ENCODE data around the gene OR2D2.
"Not testable (repeated sequence)": the region's sequence is repeated elsewhere in the genome, so short reads cannot be mapped to it uniquely, and the experiment has no call there.

OR2D2 gene, protein sequence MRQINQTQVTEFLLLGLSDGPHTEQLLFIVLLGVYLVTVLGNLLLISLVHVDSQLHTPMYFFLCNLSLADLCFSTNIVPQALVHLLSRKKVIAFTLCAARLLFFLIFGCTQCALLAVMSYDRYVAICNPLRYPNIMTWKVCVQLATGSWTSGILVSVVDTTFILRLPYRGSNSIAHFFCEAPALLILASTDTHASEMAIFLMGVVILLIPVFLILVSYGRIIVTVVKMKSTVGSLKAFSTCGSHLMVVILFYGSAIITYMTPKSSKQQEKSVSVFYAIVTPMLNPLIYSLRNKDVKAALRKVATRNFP

DNA sequence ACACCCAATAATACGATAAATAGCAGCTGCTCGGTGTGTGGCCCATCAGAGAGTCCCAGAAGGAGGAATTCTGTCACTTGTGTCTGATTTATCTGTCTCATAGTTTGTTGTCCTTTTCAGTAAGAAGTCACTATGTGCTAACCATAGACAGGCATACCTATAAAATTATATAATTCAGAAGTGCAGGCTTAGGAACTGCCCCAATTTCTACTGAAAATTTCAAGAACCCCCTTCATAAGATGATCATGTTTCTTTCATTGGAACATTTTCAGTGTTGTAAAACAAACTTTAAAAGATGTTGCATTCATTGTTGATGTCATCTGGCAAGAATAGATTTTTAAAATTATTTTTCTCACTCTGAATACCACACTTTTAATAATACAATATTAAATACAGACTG lies at the start of gene OR2D2:
Gene OR2D2 (minus strand): TSS at position 101 of the 400 bp plus-strand sequence. CDS start 0 bp downstream, at position 101.
- DNase-seq (ENCODE audit: low read depth), result no peak

DNA sequence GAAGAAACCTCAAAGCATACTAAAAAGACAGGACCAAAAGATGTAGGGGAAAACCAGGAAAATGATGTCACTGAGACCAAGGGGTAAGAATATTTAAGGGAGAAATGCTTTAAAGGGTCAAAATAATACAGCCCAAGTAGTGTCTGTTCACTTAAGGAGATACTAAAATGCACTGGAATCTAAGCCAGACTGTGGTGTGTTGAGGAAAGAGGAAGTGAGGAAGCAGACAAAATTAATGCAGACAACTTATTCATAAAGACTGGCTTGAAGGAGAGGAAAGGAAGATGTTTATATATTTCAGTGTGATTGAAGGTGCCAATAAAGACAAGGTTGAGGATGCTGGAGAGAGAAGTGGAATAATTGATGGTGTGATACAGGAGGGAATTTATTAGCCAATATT lies 49.7 kb upstream of the OR2D2 start:
- DNase-seq (ENCODE audit: low read depth), result no peak

DNA sequence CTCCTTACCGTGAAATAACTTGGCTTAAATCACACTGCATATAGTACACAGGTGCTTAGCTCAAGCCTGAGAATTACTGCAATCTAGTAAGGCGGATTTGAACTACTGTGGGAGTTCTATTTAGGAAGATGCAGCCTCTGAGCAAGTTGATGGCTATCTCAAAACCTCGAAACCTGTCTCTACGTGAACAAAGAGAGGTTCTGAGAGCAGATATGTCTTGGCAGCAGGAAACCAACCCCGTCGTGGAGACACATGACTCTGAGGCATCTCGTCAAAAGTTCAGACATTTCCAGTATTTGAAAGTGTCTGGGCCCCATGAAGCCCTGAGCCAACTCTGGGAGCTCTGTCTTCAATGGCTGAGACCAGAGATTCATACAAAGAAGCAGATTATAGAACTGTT lies 39.8 kb upstream of the OR2D2 start:
- no peak for DNase-seq (ENCODE audit: low read depth)

DNA sequence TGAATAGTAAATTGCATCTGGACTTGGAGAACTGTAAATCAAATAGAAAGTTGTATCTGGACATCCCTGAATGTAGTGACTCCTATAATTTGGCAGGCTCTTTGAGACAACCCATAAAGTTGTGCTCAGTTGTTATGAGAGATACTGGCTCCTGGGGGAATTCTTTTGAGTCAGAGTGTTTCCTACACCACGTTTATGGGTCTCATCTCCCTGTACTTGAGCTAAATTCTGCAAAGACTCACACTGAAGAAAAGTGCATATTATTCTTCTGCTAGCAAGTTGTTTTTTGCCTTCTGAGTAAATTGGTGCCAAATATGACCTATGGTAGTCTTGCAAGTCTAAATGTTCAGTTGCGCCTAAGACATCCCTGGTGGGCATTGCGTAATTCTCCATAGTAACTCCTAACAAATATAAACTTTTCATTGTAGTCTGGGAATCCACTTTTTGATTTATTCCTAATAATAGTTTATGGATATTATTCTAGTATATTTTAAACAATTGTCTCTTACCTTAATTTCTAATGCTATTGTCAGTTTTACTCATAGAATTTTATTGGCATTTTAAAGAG lies 38.9 kb upstream of the OR2D2 start:
- no peak for DNase-seq (ENCODE audit: low read depth)

DNA sequence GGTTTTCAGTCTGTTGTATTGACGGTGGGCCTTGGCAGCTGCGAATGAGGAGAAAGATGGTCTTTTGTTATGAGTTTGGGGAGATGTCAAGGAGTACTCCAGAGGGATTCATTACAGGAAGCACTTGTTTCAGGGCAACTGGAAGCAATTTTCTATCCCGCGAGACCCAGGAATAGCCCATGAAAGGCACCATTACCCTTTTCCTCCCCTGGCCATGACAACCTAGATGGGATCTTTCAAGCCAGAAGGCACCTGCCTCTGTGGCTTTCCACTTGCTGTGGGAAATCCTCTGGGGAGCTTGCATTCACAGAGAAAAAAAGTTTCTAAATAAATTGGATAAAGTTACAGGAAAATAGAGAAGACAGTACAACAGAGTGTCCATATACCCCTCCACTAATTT lies 36.6 kb upstream of the OR2D2 start:
- DNase-seq (ENCODE audit: low read depth), result no peak

DNA sequence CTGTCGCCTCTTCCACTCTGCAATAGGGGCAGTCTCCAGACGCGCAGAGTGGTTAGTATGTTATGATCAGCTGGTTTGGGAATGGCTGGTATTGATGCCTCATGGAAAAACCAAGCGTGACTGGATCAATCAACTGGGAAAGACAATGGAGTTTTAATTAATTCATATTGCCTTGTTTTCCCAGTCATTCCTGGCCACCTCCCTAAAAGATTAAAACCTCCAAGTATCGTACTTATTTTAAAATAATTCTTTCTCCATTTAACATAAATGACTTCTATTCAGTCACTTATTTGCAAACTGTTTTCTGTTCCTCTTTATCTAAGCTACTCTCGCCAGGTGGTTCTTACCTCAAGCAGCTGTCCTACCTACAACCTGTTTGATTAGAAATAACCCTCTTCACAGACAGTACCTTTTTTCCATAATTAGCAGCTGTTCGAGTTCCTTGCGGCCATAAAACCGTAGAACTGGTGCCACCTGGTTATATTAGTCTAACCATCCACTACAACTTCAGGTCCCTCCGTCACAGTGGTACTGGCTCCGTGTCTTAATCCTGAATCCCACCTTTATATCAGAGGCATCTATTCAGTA lies 34.8 kb upstream of the OR2D2 start:
- DNase-seq (ENCODE audit: low read depth), result no peak

DNA sequence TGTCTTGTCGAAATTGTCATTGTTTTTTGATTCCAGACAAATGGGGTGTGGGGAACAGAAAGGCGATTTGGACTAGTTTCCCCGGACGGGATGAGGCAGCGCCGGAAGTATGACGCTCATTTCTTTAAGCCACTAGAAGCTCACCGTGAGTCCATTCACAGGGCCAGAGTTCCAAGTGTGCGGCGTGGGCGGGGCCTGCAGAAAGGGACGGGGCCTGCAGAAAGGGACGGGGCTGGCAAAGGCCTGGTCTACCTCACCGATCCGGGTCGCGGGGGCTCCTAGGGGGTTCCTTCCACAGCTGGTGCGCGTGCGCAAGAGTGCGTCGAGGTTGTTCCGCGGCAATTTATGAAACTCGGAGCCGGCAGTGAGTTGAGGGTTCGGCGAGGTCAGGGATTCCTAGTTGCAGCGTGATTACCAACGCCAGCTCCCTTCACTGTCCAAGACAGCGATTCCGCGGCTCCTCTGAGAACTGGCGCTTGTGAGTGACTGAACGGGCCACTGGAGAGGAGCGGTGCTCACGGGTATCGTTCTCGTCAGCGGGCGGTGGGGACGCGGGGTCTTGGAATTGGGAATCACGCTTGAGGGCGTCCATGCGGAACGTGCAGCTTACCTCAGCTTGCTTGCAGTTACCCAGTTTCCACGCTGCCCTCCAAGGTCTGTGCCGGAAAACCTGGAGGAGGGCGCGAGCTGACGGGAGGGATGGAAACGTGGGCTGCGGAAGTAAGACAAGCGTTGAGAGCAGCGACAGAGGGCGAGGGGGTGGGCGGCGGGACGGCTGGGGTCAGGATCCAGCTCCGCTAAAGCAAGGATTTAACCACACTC lies 34.1 kb upstream of the OR2D2 start, which contains the start of gene ZNF215:
Gene ZNF215 (plus strand): TSS at position 219 of the 822 bp plus-strand sequence. CDS start 5,847 bp downstream, outside the sequence.
- peak; percentile 89 for DNase-seq (ENCODE audit: low read depth)

DNA sequence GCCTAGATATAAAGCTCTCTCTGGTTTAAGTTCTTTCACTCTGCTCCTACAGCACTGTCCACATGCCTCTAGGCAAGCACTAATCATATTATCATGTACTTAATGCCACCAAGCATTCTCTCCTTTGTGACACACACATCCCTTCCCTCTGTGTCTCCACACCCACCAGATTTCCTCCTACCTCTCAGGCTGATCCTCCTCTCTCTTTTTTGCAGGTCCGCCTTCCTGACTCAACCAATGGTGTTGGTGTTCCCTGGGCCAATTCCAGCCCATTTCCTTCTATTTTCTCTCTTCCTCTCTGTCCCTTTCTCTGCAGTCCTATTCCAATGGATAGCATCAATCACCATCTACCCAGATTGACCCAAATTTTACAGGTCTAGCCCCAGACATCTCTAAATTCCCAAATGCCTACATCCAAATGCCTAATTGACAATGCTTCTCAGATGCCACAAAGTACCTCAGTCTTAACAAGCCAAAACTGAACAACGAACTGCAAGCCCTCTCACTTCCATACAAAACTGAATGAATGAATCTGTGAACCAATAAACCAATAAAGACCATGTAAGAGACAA lies 33.4 kb upstream of the OR2D2 start:
- DNase-seq (ENCODE audit: low read depth), result peak; percentile 48

DNA sequence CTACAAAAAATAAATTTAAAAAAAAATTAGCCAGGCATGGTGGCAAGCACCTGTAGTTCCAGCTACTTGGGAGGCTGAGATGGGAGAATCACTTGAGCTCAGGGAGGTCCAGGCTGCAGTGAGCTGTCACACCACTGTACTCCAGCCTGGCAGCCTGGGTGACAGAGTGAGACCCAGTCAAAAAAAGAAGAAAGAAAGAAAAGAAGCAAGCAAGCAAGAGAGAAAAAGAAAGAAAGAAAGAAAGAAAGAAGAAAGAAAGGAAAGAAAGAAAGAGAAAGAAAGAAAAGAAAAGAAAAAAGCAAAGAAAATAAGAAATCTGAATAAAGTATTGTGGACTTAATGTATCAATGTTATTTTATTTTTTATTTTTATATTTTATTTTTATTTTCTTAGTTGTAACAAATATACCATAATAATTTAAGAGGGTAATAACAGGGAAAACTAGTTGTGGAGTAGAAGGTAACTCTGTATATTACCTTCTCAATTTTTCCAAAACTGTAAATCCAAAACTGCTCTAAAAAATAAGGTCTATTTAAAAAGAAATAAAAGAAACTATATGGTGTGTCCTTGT lies 32.8 kb upstream of the OR2D2 start:
- no peak for DNase-seq (ENCODE audit: low read depth)

DNA sequence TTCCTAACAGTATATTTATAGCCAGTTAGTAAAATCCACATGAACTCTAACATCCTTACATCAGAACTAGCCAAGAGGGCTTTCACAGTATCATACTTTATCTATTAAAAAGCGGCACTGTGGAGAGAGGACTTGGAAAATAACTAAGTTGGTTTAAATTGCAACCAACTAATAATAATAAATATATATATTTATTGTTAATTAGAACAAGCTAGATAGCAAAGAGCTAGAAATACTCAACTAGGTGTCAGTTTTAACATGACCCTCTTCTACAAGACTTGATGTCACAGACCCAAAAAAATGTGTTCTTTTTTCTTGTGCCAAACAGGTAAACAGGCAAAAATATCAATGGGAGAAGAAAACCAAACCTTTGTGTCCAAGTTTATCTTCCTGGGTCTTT lies 28.4 kb upstream of the OR2D2 start, which contains the start of gene OR2D3:
Gene OR2D3 (plus strand): TSS at position 301 of the 400 bp plus-strand sequence. CDS start 0 bp downstream, at position 301.
- no peak for DNase-seq (ENCODE audit: low read depth)

DNA sequence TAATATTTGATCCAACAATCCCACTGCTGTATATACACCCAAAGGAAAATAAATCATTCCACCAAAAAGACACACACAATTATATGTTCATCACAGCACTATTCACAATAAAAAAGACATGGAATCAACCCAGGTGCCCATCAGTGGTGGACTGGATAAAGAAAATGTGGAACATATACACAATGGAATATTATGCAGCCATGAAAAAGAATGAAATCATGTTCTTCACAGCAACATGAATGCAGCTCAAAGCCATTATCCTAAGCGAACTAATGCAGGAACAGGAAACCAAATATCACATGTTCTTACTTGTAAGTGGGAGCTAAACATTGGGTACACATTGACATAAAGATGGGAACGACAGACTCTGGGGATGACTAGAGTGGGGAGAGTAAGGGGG lies 27.4 kb upstream of the OR2D2 start:
- no peak for DNase-seq (ENCODE audit: low read depth)

DNA sequence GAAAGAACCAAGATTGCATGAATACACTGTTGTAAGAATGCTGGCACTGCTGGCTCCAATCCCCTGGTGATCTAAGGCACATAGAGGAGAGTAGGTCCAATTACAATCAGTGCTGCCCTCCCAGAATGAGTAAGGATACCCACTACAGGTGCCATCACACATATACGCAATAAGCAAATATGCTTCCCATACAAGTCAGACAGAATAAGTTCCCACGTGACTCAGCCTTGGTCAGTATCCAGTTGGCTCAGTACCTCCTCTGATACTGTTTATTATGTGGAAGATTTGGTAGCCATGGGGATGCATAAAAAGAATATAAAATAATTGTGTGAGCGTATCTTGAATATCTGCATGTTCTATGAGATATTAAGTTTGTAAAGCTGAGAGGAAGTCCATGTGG lies 19.6 kb upstream of the OR2D2 start:
- DNase-seq (ENCODE audit: low read depth), result peak; percentile 7

DNA sequence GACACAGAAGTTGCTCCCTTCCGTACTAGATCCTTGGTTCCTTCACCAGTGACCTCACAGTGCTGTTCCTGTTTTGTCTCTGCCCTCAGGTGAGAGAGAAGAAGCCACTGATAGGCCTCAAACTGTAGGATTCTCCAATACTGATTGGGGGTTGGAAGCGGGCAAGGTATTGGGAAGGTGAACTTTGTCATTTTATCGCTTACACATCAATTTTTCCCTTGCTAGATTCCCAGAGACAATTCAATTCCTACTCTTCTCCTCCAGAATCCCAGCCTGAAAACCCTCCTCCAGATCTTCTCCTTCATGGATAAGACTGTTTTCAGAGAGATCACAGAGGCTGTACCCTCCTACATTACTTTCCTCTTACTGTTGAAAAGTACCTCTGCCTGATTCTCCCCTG lies 19.1 kb upstream of the OR2D2 start:
- DNase-seq (ENCODE audit: low read depth), result no peak

DNA sequence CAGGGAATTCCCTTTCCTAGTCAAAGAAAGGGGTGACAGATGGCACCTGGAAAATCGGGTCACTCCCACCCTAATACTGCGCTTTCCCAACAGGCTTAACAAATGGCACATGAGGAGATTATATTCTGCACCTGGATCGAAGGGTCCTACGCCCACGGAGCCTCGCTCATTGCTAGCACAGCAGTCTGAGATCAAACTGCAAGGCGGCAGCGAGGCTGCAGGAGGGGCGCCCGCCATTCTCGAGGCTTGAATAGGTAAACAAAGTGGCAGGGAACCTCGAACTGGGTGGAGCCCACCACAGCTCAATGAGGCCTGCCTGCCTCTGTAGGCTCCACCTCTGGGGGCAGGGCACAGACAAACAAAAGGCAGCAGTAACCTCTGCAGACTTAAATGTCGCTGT lies 12.5 kb upstream of the OR2D2 start:
- not testable (repeated sequence) for DNase-seq (ENCODE audit: low read depth)

DNA sequence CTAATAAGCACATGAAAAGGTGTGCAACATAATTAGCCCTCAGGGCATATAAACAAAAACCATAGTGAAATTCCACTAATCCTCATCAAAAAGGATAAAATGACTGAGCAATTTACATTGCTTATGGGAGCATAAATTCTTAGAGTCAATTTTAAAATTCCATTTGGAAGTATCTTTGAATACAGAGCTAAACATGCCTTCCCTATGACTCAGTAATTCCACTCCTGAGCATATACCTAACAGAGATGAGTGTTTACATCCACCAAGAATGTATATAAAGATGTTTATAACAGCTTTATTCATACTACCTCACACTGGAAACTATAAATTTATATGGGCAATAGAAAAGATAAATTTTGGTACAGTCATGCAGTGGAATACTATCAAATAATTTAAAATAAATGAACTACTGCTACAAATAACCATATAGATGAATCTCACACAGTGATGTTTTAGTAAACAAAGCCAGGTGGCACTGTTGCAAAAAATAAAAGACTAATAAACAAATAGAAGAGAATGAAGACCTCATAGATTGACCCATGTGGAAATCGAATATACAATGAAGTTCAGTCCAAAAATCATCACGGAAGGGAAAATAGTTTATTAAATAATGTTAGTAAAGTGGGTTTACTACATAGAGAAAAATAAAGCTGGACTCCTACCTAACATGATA lies 8.2 kb upstream of the OR2D2 start:
- DNase-seq (ENCODE audit: low read depth), result peak; percentile 3

DNA sequence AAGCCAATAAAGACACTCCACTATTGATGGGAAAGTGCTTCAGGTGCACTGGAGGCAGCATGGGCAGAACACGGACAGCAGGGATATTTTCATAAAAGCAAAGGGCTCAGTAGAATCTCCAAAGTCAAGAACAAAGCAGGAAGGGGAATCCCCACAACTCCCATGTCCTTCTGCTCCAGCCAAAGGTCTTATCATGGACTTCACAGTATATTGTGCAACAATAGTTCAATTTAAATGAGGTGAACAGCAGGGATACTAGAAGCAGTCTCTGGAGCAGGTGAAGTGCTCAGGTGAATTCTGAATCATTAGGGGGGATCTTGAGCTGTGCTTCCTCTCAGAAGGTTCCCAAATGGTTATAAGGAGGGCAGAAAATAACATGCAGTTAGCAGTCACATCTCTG lies 6.6 kb upstream of the OR2D2 start:
- no peak for DNase-seq (ENCODE audit: low read depth)

DNA sequence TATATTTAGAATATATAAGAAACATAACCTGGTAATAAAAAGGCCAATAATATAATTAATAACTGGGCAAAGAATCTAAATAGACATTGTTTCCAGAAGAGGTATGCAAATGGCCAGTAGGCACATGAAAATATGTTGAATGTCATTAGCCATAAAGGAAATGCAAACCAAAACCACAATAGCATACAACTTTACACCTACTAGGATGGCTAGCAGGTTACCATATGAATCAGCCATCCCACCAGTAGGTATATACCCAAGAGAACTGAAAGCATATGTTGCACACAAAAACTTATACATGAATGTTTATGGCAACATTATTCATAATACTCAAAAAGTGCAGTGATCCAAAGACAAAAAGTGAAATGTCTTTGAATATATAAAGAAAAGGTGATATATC lies 2.7 kb upstream of the OR2D2 start:
- DNase-seq (ENCODE audit: low read depth), result no peak

DNA sequence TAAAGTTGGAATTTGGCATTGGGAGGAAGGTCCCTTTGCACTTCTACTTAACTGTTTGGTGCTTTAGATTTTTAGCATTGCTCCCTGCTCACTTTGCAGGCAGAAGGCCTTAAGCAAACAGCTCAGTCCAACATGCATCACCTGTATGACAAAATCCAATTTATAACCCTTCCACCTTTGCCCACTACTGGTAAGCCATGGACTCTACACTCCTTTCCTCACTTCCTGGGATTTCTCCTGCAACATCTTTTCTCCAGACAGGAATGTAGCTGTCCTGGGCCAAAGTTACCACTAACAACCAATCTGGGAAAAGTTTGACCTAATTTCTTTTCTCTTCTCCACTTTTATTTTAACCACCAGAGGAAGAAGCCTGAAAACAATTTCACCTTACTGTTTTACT lies 1.8 kb upstream of the OR2D2 start:
- no peak for DNase-seq (ENCODE audit: low read depth)

DNA sequence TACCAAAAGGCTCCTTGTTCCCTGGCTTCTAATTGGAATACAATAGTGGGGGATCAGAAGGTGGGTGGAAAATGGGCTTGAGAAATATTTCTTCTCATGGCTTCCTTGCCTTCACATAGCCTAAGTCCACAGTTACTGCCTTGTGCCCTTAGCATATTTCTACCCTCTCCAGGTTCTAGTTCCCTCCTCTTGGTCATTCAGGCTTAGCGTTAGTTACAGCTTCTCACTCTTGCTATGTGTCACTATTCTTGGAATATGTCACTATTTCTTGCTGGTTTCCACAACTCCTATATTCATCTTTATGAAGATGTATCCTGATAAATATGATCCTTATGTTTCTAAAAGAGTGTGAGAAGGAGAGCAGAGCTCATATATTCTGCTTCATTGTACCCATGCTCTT lies 2.5 kb downstream of the OR2D2 start:
- DNase-seq (ENCODE audit: low read depth), result no peak

DNA sequence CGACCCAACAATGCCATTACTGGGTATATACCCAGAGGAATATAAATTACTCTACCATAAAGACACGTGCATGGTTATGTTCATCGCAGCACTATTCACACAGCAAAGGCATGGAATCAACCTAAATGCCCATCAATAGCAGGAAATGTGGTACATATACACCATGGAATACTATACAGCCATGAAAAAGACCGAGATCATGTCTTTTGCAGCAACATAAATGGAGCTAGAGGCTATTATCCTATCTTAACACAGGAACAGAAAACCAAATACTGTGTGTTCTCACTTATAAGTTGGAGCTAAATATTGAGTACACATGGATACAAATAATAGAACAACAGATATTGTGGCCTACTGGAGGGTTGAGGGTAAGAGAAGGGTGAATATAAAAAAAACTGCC lies 3.5 kb downstream of the OR2D2 start:
- DNase-seq (ENCODE audit: low read depth), result no peak

DNA sequence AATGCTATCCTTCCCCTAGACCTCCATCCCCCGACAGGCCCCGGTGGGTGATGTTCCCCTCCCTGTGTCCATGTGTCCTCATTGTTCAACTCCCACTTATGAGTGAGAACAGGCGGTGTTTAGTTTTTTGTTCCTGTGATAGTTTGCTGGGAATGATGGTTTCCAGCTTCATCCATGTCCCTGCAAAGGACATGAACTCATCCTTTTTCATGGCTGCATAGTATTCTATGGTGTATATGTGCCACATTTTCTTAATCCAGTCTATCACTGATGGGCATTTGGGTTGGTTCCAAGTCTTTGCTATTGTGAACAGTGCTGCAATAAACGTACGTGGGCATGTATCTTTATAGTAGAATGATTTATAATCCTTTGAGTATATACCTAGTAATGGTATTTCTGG lies 4.6 kb downstream of the OR2D2 start:
- not testable (repeated sequence) for DNase-seq (ENCODE audit: low read depth)
